ENCODE data around the gene DCAF4. TPM values are rescaled to one million over a fixed set of nuclear protein-coding genes. Genes with fewer than 3 reads are reported as not detected.

Gene DCAF4
- total and polyA plus RNA-seq, 5 donors from 2014 or later = 7.1 to 32.6 (median 10.6) TPM

GRCh38 chr14:72925171-72925759, 999 bp upstream of the DCAF4 start:
- peak overlapping the region; percentile 61 for H3K4me3 ChIP-seq (ENCODE audit: low read depth, low read length)
- Mint-ChIP-seq H3K27me3 (peaks cover 22% of the 10 kb centered on the region), H3K4me3 (peak overlapping the region; percentile 58 to 99 (median 96)), H3K4me1 (peaks cover under 1 to 26% (median 7%) of the 10 kb centered on the region in 4 donors), H3K36me3 (no peaks in the 10 kb centered on the region), H3K27ac (peak overlapping the region in 2 of 3 donors; percentile 87 to 95), H3K9me3 (no peaks in the 10 kb centered on the region)
- no peak for ATAC-seq (ENCODE audit: low read depth in 2 of 2)
- no peaks in the 10 kb centered on the region for H3K9me3 ChIP-seq (ENCODE audit: control insufficient read depth in 2 of 2, low read length in 2 of 2)
- no peaks in the 10 kb centered on the region for H3K36me3 ChIP-seq (ENCODE audit: control insufficient read depth, insufficient read depth, low read length)
- peak overlapping the region; percentile 7 for H3K27ac ChIP-seq (ENCODE audit: insufficient read depth, low read length, poor library complexity, severe bottlenecking)
- H3K27me3 ChIP-seq (ENCODE audit: control insufficient read depth, insufficient read depth, low read length) = peaks cover 5% of the 10 kb centered on the region
- H3K4me1 ChIP-seq (ENCODE audit: control insufficient read depth, insufficient read depth, low read length, poor library complexity, severe bottlenecking) = peaks cover 20% of the 10 kb centered on the region
- no peak for DNase-seq

DNA sequence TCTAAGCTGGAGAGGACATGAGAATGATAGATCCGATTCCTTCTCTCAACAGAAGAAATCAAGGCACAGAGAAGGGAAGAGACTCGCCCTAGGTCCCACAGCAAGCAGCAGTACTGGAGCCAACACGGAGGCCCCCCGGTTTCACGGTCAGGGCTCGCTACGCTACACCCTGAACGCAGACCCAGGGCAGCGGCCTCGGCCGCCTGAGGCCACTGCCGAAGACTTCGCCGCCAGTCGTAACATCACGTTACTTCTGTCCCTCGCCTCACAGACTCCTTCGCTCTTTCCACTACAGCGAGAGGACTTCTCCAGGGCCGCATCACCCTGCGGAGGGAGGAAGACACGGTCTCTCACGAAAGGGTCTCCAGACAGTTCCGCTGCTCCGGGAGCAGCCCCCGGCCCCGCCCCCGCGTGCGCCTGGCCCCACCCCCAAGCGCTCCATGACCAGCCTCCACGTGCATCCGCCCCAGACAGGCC, 411 bp upstream of the DCAF4 start:
- H3K27me3 ChIP-seq (ENCODE audit: control insufficient read depth, insufficient read depth, low read length) = peaks cover 4% of the 10 kb centered on the region
- peaks cover 3% of the 10 kb centered on the region for H3K36me3 Mint-ChIP-seq
- no peaks in the 10 kb centered on the region for H3K36me3 ChIP-seq (ENCODE audit: control insufficient read depth, insufficient read depth, low read length)
- peaks cover 21% of the 10 kb centered on the region for H3K27me3 Mint-ChIP-seq
- ATAC-seq (ENCODE audit: low read depth in 2 of 2) (no peak), DNase-seq (no peak)
- peak overlapping the region in 2 of 3 donors; percentile 87 to 95 for H3K27ac Mint-ChIP-seq
- peak overlapping the region; percentile 61 for H3K4me3 ChIP-seq (ENCODE audit: low read depth, low read length)
- no peaks in the 10 kb centered on the region for H3K9me3 ChIP-seq (ENCODE audit: control insufficient read depth in 2 of 2, low read length in 2 of 2)
- no peaks in the 10 kb centered on the region for H3K9me3 Mint-ChIP-seq
- peak overlapping the region; percentile 95 to 99 (median 98) for H3K4me3 Mint-ChIP-seq
- peak overlapping the region; percentile 7 for H3K27ac ChIP-seq (ENCODE audit: insufficient read depth, low read length, poor library complexity, severe bottlenecking)
- peaks cover 20% of the 10 kb centered on the region for H3K4me1 ChIP-seq (ENCODE audit: control insufficient read depth, insufficient read depth, low read length, poor library complexity, severe bottlenecking)
- H3K4me1 Mint-ChIP-seq = peaks cover 3 to 30% (median 8%) of the 10 kb centered on the region in 4 donors

DNA sequence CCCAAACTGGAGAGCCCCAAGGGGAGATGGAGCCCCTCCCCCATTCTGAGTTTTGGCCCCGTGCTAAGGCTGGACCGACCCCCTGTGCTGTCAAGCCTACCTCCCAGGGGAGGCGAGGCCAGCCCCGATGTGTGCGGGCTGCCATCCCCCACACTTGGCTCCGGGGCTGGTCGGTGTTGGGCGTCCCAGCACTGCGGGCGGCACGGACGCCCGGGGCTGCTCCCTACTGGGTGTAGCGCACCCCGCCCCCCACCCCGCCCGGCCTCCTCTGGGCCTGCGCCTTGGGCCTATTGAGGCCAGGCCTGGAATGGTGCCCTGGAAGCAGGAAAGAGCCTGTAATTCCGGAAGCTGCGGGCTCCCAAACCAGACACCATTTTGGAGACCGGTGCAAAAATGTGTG, 2.6 kb downstream of the DCAF4 start:
- no peaks in the 10 kb centered on the region for H3K27me3 ChIP-seq (ENCODE audit: control insufficient read depth, insufficient read depth, low read length)
- H3K9me3 Mint-ChIP-seq = no peaks in the 10 kb centered on the region
- DNase-seq (no peak), ATAC-seq (ENCODE audit: low read depth in 2 of 2) (no peak)
- H3K4me3 Mint-ChIP-seq = no peak overlapping the region
- H3K4me1 Mint-ChIP-seq = peaks cover 9 to 39% (median 16%) of the 10 kb centered on the region in 4 donors
- no peak overlapping the region for H3K27ac Mint-ChIP-seq
- peaks cover 7% of the 10 kb centered on the region for H3K36me3 Mint-ChIP-seq
- H3K36me3 ChIP-seq (ENCODE audit: control insufficient read depth, insufficient read depth, low read length) = no peaks in the 10 kb centered on the region
- no peak overlapping the region for H3K27ac ChIP-seq (ENCODE audit: insufficient read depth, low read length, poor library complexity, severe bottlenecking)
- H3K4me1 ChIP-seq (ENCODE audit: control insufficient read depth, insufficient read depth, low read length, poor library complexity, severe bottlenecking) = peaks cover 20% of the 10 kb centered on the region
- no peaks in the 10 kb centered on the region for H3K9me3 ChIP-seq (ENCODE audit: control insufficient read depth in 2 of 2, low read length in 2 of 2)
- no peak overlapping the region for H3K4me3 ChIP-seq (ENCODE audit: low read depth, low read length)
- peaks cover 7% of the 10 kb centered on the region for H3K27me3 Mint-ChIP-seq

DNA sequence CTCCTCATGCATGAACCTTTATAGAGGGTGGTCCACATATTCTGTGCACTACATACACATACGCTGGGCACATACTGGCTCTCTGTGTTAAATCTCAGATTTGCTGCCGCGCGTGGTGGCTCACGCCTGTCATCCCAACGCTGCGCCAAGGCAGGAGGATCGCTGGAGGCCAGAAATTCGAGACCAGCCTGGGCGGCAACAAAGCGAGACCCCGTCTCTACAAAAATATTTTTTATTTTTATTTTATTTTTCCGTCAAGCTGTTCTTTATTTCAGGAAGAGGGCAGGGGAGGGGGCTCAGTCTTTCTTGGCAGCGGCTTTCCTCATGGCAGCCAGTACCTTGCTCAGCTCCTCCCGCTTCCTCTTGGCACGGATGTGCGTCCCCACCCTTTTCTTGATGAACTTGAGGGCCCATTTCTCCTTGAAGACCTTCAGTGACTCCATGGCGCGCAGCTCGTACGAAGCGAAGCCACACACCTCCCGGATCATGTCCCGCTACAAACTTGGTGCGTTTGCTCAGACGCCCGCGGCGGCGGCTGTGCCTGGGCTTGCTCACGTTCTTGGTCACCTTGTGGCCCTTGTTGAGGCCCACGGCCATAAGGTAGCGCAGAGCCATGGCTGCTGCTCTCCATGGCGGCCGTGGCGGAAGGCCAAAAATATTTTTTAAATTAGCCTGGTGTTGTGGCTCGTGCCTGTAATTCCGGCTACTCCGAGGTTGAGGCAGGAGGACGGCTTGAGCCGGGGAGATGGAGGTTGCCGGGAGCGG, 3.2 kb downstream of the DCAF4 start:
- Histone ChIP-seq H3K27me3 (ENCODE audit: control insufficient read depth, insufficient read depth, low read length) (no peaks in the 10 kb centered on the region), H3K4me1 (ENCODE audit: control insufficient read depth, insufficient read depth, low read length, poor library complexity, severe bottlenecking) (peaks cover 20% of the 10 kb centered on the region), H3K36me3 (ENCODE audit: control insufficient read depth, insufficient read depth, low read length) (no peaks in the 10 kb centered on the region), H3K4me3 (ENCODE audit: low read depth, low read length) (no peak overlapping the region), H3K27ac (ENCODE audit: insufficient read depth, low read length, poor library complexity, severe bottlenecking) (no peak overlapping the region), H3K9me3 (ENCODE audit: control insufficient read depth in 2 of 2, low read length in 2 of 2) (no peaks in the 10 kb centered on the region)
- H3K9me3 Mint-ChIP-seq = no peaks in the 10 kb centered on the region
- peaks cover 9 to 39% (median 17%) of the 10 kb centered on the region in 4 donors for H3K4me1 Mint-ChIP-seq
- H3K4me3 Mint-ChIP-seq = no peak overlapping the region
- DNase-seq = no peak
- peaks cover 7% of the 10 kb centered on the region for H3K27me3 Mint-ChIP-seq
- H3K36me3 Mint-ChIP-seq = peaks cover 7% of the 10 kb centered on the region
- no peak overlapping the region for H3K27ac Mint-ChIP-seq
- ATAC-seq (ENCODE audit: low read depth in 2 of 2) = no peak

GRCh38 chr14:72932893-72933292, 6.6 kb downstream of the DCAF4 start:
- DNase-seq = no peak
- H3K36me3 ChIP-seq (ENCODE audit: control insufficient read depth, insufficient read depth, low read length) = peaks cover 3% of the 10 kb centered on the region
- peaks cover under 1% of the 10 kb centered on the region for H3K4me1 ChIP-seq (ENCODE audit: control insufficient read depth, insufficient read depth, low read length, poor library complexity, severe bottlenecking)
- no peak overlapping the region for H3K4me3 ChIP-seq (ENCODE audit: low read depth, low read length)
- H3K27ac Mint-ChIP-seq = peak overlapping the region in 1 of 3 donors; percentile 12
- H3K4me1 Mint-ChIP-seq = peaks cover 17 to 34% (median 24%) of the 10 kb centered on the region in 4 donors
- no peaks in the 10 kb centered on the region for H3K9me3 ChIP-seq (ENCODE audit: control insufficient read depth in 2 of 2, low read length in 2 of 2)
- no peaks in the 10 kb centered on the region for H3K27me3 Mint-ChIP-seq
- ATAC-seq (ENCODE audit: low read depth in 2 of 2) = no peak
- no peaks in the 10 kb centered on the region for H3K9me3 Mint-ChIP-seq
- H3K27me3 ChIP-seq (ENCODE audit: control insufficient read depth, insufficient read depth, low read length) = no peaks in the 10 kb centered on the region
- peaks cover 13% of the 10 kb centered on the region for H3K36me3 Mint-ChIP-seq
- H3K4me3 Mint-ChIP-seq = no peak overlapping the region
- H3K27ac ChIP-seq (ENCODE audit: insufficient read depth, low read length, poor library complexity, severe bottlenecking) = no peak overlapping the region

DNA sequence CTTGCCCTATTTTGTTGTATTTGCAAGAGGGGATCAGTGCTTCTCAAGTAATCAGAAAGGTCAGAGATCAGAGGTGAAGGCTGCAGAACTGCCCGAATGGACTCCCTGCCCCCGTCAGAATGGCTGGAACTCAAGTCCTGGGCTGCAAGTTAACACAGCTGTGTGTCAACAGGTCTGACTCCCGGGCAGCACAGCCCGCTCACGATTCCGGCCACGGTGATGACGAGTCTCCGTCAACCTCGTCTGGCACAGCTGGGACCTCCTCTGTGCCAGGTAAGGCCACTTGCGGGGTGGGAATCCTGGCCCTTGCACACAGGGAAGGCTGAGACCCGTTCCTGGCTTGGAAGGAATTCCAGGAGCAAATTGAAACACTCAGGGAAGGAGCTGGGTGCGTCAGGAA, 13.4 kb downstream of the DCAF4 start:
- peaks cover 54% of the 10 kb centered on the region for H3K36me3 ChIP-seq (ENCODE audit: control insufficient read depth, insufficient read depth, low read length)

GRCh38 chr14:72941286-72941985, 15.2 kb downstream of the DCAF4 start:
- H3K4me1 Mint-ChIP-seq = peaks cover 8 to 19% (median 13%) of the 10 kb centered on the region in 4 donors
- DNase-seq = no peak
- peaks cover 50% of the 10 kb centered on the region for H3K36me3 Mint-ChIP-seq
- H3K27me3 ChIP-seq (ENCODE audit: control insufficient read depth, insufficient read depth, low read length) = no peaks in the 10 kb centered on the region
- H3K4me1 ChIP-seq (ENCODE audit: control insufficient read depth, insufficient read depth, low read length, poor library complexity, severe bottlenecking) = no peaks in the 10 kb centered on the region
- no peaks in the 10 kb centered on the region for H3K9me3 ChIP-seq (ENCODE audit: control insufficient read depth in 2 of 2, low read length in 2 of 2)
- H3K27ac ChIP-seq (ENCODE audit: insufficient read depth, low read length, poor library complexity, severe bottlenecking) = no peak overlapping the region
- ATAC-seq (ENCODE audit: low read depth in 2 of 2) = no peak
- H3K4me3 Mint-ChIP-seq = no peak overlapping the region
- H3K27ac Mint-ChIP-seq = no peak overlapping the region
- H3K36me3 ChIP-seq (ENCODE audit: control insufficient read depth, insufficient read depth, low read length) = peaks cover 61% of the 10 kb centered on the region
- H3K9me3 Mint-ChIP-seq = no peaks in the 10 kb centered on the region
- H3K4me3 ChIP-seq (ENCODE audit: low read depth, low read length) = no peak overlapping the region
- H3K27me3 Mint-ChIP-seq = no peaks in the 10 kb centered on the region

More for the DNA sequence above, 13.4 kb downstream of the DCAF4 start:
- Histone ChIP-seq H3K9me3 (ENCODE audit: control insufficient read depth in 2 of 2, low read length in 2 of 2) (no peaks in the 10 kb centered on the region), H3K4me1 (ENCODE audit: control insufficient read depth, insufficient read depth, low read length, poor library complexity, severe bottlenecking) (no peaks in the 10 kb centered on the region), H3K27me3 (ENCODE audit: control insufficient read depth, insufficient read depth, low read length) (no peaks in the 10 kb centered on the region), H3K4me3 (ENCODE audit: low read depth, low read length) (no peak overlapping the region), H3K27ac (ENCODE audit: insufficient read depth, low read length, poor library complexity, severe bottlenecking) (no peak overlapping the region)
- Mint-ChIP-seq H3K36me3 (peaks cover 46% of the 10 kb centered on the region), H3K4me1 (peaks cover 8 to 19% (median 14%) of the 10 kb centered on the region in 4 donors), H3K4me3 (no peak overlapping the region), H3K27me3 (no peaks in the 10 kb centered on the region), H3K9me3 (no peaks in the 10 kb centered on the region), H3K27ac (no peak overlapping the region)
- DNase-seq = no peak
- no peak for ATAC-seq (ENCODE audit: low read depth in 2 of 2)

Data from CD4-positive, CD25-positive, alpha-beta regulatory T cell (primary cell).